Neutrophil (primary cell): ENCODE measurements around the gene MTRFR.

Source experiments
- H3K27ac ChIP-seq: fragments of 200-600 bp; sonication (generic); 2 replicates; pipeline ENCODE4 v1.5.1; 2016; ENCODE audit warnings: mild to moderate bottlenecking, moderate library complexity
- H3K27me3 ChIP-seq: fragments of 200-600 bp; sonication (generic); 2 replicates; pipeline ENCODE4 v1.6.0; 2016; ENCODE audit warnings: mild to moderate bottlenecking
- H3K36me3 ChIP-seq: fragments of 200-600 bp; sonication (generic); 2 replicates; pipeline ENCODE4 v1.5.1; 2017
- H3K4me1 ChIP-seq, 2 experiments: fragments of 200-600 bp in 1 of 2; sonication (generic) in 1 of 2; 1 replicate in 1 of 2; 2 replicates in 1 of 2; pipeline versions ENCODE4 v1.5.1 to v1.6.1; 2013 to 2016; ENCODE audit warnings: low read depth in 1 of 2, low read length in 1 of 2, mild to moderate bottlenecking in 1 of 2, moderate library complexity in 1 of 2; ENCODE audit not compliant: control insufficient read depth in 1 of 2, insufficient read depth in 1 of 2
- H3K4me3 ChIP-seq, 2 experiments: fragments of 200-600 bp in 1 of 2; sonication (generic) in 1 of 2; 1 replicate in 1 of 2; 2 replicates in 1 of 2; pipeline ENCODE4 v1.5.1; 2013 to 2016; ENCODE audit warnings: low read depth in 1 of 2, low read length in 1 of 2, mild to moderate bottlenecking in 1 of 2, moderate library complexity in 1 of 2
- H3K9me3 ChIP-seq: fragments of 200-600 bp; sonication (generic); 2 replicates; pipeline ENCODE4 v1.5.1; 2016
- CTCF ChIP-seq: fragments of 200-600 bp; sonication (generic); IDR thresholded peaks from 2 replicates; pipeline ENCODE4 v1.5.1; 2016; ENCODE audit warnings: antibody characterized with exemption

MTRFR gene

GRCh38 chr12:123260081-123260480 lies 26.8 kb downstream of the MTRFR start:
- no peak overlapping the region for H3K4me3 ChIP-seq
- H3K27me3 ChIP-seq: no peaks in the 10 kb centered on the region
- TF ChIP-seq CTCF: no peak
- H3K4me1 ChIP-seq: no peaks in the 10 kb centered on the region
- H3K36me3 ChIP-seq: peaks cover 44% of the 10 kb centered on the region
- H3K9me3 ChIP-seq: no peaks in the 10 kb centered on the region
- no peak overlapping the region for H3K27ac ChIP-seq

GRCh38 chr12:123261196-123261595 lies 28.0 kb downstream of the MTRFR start:
- Histone ChIP-seq H3K4me1 (no peaks in the 10 kb centered on the region), H3K36me3 (peaks cover 35% of the 10 kb centered on the region), H3K4me3 (no peak overlapping the region)

GRCh38 chr12:123263196-123263817 lies 30.1 kb downstream of the MTRFR start:
- H3K4me3 ChIP-seq: no peak overlapping the region
- no peak for TF ChIP-seq CTCF
- no peaks in the 10 kb centered on the region for H3K9me3 ChIP-seq
- H3K27me3 ChIP-seq: no peaks in the 10 kb centered on the region
- H3K4me1 ChIP-seq: peaks cover 6 to 7% of the 10 kb centered on the region in 2 experiments
- no peak overlapping the region for H3K27ac ChIP-seq
- peaks cover 25% of the 10 kb centered on the region for H3K36me3 ChIP-seq

More at GRCh38 chr12:123261196-123261595, 28.0 kb downstream of the MTRFR start:
- TF ChIP-seq CTCF: no peak
- Histone ChIP-seq H3K27me3 (no peaks in the 10 kb centered on the region), H3K9me3 (no peaks in the 10 kb centered on the region), H3K27ac (no peak overlapping the region)

GRCh38 chr12:123264642-123265041 lies 31.4 kb downstream of the MTRFR start:
- no peak overlapping the region for H3K27ac ChIP-seq
- H3K27me3 ChIP-seq: peaks cover 3% of the 10 kb centered on the region
- H3K36me3 ChIP-seq: peaks cover 15% of the 10 kb centered on the region
- TF ChIP-seq CTCF: no peak
- H3K4me1 ChIP-seq: peaks cover 18 to 20% of the 10 kb centered on the region in 2 experiments
- H3K9me3 ChIP-seq: no peaks in the 10 kb centered on the region
- no peak overlapping the region for H3K4me3 ChIP-seq

- Histone ChIP-seq H3K27ac (no peak overlapping the region), H3K4me3 (no peak overlapping the region), H3K9me3 (no peaks in the 10 kb centered on the region), H3K27me3 (peaks cover 11% of the 10 kb centered on the region), H3K4me1 (peaks cover 29 to 32% of the 10 kb centered on the region in 2 experiments), H3K36me3 (peaks cover 15% of the 10 kb centered on the region)
- TF ChIP-seq CTCF: no peak
Observed at GRCh38 chr12:123265851-123266678, 32.8 kb downstream of the MTRFR start.
